ENCODE results near the gene LRSAM1. TPM values are rescaled to one million over a fixed set of nuclear protein-coding genes. Genes with fewer than 3 reads are reported as not detected.
A peak's percentile ranks its signal among the peaks of the same experiment; 100 is the strongest.
"Not testable (repeated sequence)": the region's sequence is repeated elsewhere in the genome, so short reads cannot be mapped to it uniquely, and the experiment has no call there.

The LRSAM1 gene
- total RNA-seq, 2 experiments from 2014 or later: 25.4 to 26.9 TPM

DNA sequence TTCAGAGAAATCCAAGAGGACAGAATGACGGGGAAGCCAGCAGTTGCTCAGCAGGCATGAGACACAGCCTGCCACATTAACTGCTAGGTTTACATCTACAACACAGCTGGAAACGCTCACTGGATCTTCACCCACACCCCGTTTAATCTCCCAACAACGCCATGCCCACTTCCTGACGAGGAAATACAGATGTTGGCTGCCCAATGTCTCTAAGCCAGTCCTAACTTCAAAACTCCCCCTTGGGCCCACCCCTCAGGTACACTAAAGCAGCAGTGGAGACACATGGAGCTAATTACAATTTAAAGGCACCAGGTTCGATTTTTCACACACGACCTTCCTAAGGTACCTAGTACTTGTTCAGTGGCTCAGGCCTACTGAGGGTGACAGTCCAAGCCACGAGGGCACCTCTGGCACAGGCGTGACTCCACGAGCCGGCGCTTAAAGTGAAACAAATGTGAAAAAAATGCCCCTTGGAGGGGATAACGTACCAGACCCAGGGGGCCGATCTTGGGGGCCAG is 1.0 kb upstream of the LRSAM1 start:
- peak overlapping the region; percentile 84 for H3K4me3 Mint-ChIP-seq
- H3K4me1 Mint-ChIP-seq: peaks cover 53% of the 10 kb centered on the region
- H3K36me3 Mint-ChIP-seq (ENCODE audit: low read depth): peaks cover 61% of the 10 kb centered on the region
- peak overlapping the region; percentile 97 for H3K27ac Mint-ChIP-seq
- no peak for DNase-seq
- H3K9me3 Mint-ChIP-seq: peaks cover 14% of the 10 kb centered on the region
- no peaks in the 10 kb centered on the region for H3K27me3 Mint-ChIP-seq
- POLR2A ChIA-PET: interaction anchor here (0.7 to 4.1 kb wide), 41 partner anchors 9 to 645 kb away, joined by 3 to 75 read pairs (median 5); partner anchors contain the start of genes CDK9, SLC2A8, TOR2A and ZBTB43
- CTCF ChIA-PET: interaction anchor here (0.9 to 2.1 kb wide), 9 partner anchors 11 to 284 kb away, joined by 3 to 9 read pairs (median 4); partner anchors contain the start of genes SLC2A8, TOR2A and ZNF79

DNA sequence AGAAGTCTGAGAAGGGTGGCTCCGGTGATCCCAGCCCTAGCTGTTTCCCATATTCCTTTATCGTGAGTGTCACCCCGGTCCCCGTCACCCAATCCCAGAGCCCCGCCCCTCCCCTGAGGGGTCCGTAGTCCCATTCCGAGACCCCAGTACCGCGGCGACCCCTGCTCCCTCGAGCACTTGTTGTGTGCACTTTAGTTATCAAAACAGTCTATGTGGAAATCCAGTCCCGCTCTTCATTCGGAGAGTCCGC is 223 bp downstream of the LRSAM1 start:
- DNase-seq: no peak
- H3K9me3 Mint-ChIP-seq: peaks cover 3% of the 10 kb centered on the region
- peak overlapping the region; percentile 97 for H3K27ac Mint-ChIP-seq
- H3K27me3 Mint-ChIP-seq: no peaks in the 10 kb centered on the region
- H3K4me3 Mint-ChIP-seq: peak overlapping the region; percentile 84
- peaks cover 54% of the 10 kb centered on the region for H3K36me3 Mint-ChIP-seq (ENCODE audit: low read depth)
- ChIA-PET POLR2A (interaction anchor here (0.5 to 4.1 kb wide), 34 partner anchors 9 to 646 kb away, joined by 3 to 75 read pairs (median 6); partner anchors contain the start of genes CDK9, SLC2A8, TOR2A and ZBTB43), CTCF (interaction anchor here (1.0 to 2.1 kb wide), 5 partner anchors 27 to 283 kb away, joined by 4 to 9 read pairs (median 5); partner anchors contain the start of genes SLC2A8, TOR2A and ZNF79)
- H3K4me1 Mint-ChIP-seq: peaks cover 51% of the 10 kb centered on the region

DNA sequence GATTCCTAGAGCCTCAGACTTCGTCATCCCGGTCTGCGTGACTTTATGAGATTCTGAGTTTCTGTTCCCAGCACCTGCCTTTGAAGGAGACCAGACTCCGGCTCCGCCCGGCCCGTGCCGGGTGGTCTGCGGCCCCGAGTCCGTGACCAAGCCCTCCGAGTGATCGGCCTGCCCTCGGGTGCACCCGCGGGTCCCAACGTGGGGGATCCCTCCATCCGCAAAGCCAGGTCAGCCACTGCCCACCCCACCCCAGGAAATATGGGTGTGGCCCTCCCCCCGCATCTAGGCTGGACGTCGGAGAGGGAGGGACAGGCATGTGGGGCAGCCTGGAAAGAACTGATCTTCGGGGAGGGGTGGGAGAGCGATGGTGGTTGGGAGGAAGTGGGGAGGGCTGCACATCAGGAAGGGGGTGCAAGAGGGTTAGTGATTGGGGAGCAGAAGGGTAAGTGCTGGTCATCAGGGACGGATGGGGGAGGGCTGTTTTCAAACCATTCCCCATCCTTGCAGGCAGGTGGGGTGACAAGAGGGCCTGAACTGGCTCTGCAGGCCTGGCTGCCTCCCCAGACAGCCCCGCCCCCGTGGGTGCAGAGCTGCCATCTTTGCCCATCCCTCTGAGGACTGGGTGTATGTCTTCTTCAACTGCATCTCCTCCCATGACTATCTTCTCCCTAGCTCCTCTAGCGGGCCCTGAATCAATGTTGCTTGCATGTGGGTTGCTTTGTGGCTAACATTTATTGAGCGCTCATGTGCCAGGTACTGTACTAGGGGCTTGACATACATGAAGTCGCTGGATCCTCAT is 747 bp downstream of the LRSAM1 start:
- Mint-ChIP-seq H3K9me3 (no peaks in the 10 kb centered on the region), H3K4me3 (peak overlapping the region; percentile 84), H3K27ac (peak overlapping the region; percentile 97), H3K36me3 (ENCODE audit: low read depth) (peaks cover 51% of the 10 kb centered on the region), H3K27me3 (no peaks in the 10 kb centered on the region), H3K4me1 (peaks cover 48% of the 10 kb centered on the region)
- POLR2A ChIA-PET: interaction anchor here (0.5 to 4.1 kb wide), 34 partner anchors 9 to 647 kb away, joined by 3 to 75 read pairs (median 6); partner anchors contain the start of genes CDK9, SLC2A8, TOR2A and ZBTB43
- DNase-seq: peak; percentile 65
- CTCF ChIA-PET: interaction anchor here (1.0 to 2.1 kb wide), 3 partner anchors 55 to 283 kb away, joined by 4 to 9 read pairs (median 5); partner anchors contain the start of genes SLC2A8 and TOR2A

DNA sequence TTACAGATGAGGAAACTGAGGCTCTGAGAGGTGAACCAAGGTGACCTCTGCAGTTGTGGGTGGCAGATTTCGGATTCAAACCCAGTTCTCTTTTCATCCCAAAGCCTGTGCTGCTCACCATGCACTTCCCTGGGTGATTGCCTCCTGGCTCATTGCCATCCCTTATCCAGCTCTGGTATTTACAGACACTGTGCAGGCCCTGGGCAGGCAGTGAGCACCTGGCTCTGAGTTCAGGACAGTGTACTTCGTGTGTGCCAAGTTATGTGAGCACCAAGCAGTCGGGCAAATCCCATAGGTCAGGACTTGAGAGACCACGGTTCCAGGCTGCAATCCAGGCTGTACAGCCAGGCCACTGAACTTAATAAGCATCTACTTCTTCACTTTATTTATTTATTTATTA is 1.4 kb downstream of the LRSAM1 start:
- H3K27ac Mint-ChIP-seq: peak overlapping the region; percentile 97
- POLR2A ChIA-PET: interaction anchor here (0.9 to 4.1 kb wide), 6 partner anchors 28 to 282 kb away, joined by 3 to 75 read pairs (median 16); partner anchors contain the start of genes SLC2A8, TOR2A and ZNF79
- no peaks in the 10 kb centered on the region for H3K9me3 Mint-ChIP-seq
- peak overlapping the region; percentile 84 for H3K4me3 Mint-ChIP-seq
- H3K27me3 Mint-ChIP-seq: no peaks in the 10 kb centered on the region
- CTCF ChIA-PET: no interaction called here
- DNase-seq: no peak
- peaks cover 50% of the 10 kb centered on the region for H3K36me3 Mint-ChIP-seq (ENCODE audit: low read depth)
- peaks cover 44% of the 10 kb centered on the region for H3K4me1 Mint-ChIP-seq

DNA sequence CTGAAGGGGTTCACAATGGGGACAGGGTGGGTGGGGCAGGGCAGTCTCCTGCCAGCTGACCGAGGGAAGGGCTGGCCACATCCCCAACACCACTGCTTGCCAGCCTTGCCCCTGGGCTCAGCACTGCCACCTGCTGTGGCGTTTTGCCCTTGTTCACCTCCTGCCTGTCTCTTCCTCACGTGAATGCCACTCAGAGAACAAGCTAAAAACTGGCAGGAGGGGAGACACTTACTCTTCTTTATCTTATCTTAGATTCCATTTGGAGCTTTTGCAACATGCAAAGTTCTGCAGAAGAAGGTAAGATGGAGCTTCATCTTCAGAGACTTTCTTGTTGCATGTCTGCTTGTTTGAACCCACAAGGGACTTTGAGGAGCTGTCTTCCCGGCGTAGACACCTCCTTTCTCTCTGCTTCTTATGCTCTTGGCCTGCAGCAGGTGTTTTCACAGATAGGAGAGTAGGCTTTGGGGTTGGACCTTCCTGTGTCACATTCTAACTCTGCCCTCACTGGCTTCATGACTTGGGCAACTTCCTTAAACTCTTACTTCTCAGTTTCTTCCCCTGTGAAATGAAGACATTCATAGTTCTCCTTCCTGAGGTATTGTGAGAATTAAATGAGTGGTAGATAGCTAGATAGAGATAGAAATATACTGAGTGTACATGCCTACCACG is 4.1 kb downstream of the LRSAM1 start:
- no peaks in the 10 kb centered on the region for H3K27me3 Mint-ChIP-seq
- peaks cover 22% of the 10 kb centered on the region for H3K36me3 Mint-ChIP-seq (ENCODE audit: low read depth)
- H3K4me1 Mint-ChIP-seq: peaks cover 18% of the 10 kb centered on the region
- no peak overlapping the region for H3K4me3 Mint-ChIP-seq
- CTCF ChIA-PET: interaction anchor here (0.6 to 1.9 kb wide), 20 partner anchors 8 to 511 kb away, joined by 3 to 9 read pairs (median 4); partner anchors contain the start of genes SLC2A8, TOR2A and ZNF79
- H3K27ac Mint-ChIP-seq: no peak overlapping the region
- H3K9me3 Mint-ChIP-seq: no peaks in the 10 kb centered on the region
- POLR2A ChIA-PET: interaction anchor here (1.1 kb wide), 1 partner anchor 32 kb away, joined by 3 read pairs; the partner anchor contains the start of gene ZNF79
- DNase-seq: peak; percentile 51

DNA sequence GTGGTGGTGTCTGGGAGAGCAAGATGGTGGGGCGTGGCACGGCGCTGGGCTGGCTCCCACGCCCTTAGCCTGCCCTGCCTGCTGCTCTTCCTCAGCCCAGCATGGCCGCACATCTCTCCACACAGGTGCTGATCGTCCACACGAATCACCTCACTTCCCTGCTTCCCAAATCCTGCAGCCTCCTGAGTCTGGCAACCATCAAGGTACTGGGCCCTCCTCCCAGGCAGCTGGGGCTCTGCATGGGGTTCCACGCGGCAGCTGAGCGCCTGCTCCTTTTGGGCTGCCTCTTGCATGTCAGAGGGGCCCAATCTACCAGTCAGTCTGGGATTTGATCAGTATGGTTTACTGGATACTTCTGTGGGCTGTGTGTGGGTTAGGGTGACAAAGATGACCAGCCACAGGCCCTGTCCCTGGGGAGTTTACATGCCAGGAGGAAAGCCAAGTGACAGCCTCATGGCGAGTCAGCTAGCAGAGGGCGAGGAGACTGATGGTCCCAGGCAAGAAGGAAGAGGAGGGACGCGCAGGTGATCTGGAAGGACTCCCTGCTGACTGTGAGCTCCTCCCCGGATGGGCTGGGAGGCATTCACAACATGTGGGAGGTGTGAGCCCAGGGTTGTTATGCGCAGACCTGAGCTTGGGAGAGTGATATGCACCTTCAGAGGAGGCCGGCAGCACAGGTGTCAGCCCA is 6.0 kb downstream of the LRSAM1 start:
- peaks cover 25% of the 10 kb centered on the region for H3K36me3 Mint-ChIP-seq (ENCODE audit: low read depth)
- H3K27me3 Mint-ChIP-seq: no peaks in the 10 kb centered on the region
- no peaks in the 10 kb centered on the region for H3K9me3 Mint-ChIP-seq
- no peak overlapping the region for H3K4me3 Mint-ChIP-seq
- POLR2A ChIA-PET: no interaction called here
- DNase-seq: no peak
- peaks cover 12% of the 10 kb centered on the region for H3K4me1 Mint-ChIP-seq
- H3K27ac Mint-ChIP-seq: no peak overlapping the region
- CTCF ChIA-PET: interaction anchor here (0.6 kb wide), 1 partner anchor 146 kb away, joined by 3 read pairs; no protein-coding TSS in a partner anchor

DNA sequence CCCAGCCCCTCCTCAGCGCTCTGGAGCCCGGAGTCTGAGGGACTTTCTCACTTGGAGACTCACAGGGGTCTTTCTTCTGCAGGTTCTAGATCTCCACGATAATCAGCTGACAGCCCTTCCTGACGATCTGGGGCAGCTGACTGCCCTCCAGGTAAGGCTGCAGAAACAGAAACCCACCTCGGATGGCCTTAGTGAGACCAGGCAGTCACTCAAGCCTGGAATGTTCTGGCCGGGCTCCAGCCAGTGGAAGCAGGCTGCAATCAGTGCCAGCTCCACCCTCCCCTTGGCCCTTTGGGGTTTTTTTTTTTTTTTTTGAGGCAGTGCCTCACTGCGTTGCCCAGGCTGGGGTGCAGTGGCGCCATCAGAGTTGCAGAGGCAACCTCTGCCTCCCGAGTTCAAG is 7.6 kb downstream of the LRSAM1 start:
- no peaks in the 10 kb centered on the region for H3K27me3 Mint-ChIP-seq
- H3K9me3 Mint-ChIP-seq: no peaks in the 10 kb centered on the region
- H3K36me3 Mint-ChIP-seq (ENCODE audit: low read depth): peaks cover 28% of the 10 kb centered on the region
- ChIA-PET CTCF (interaction anchor here (0.7 kb wide), 1 partner anchor 207 kb away, joined by 3 read pairs; no protein-coding TSS in a partner anchor), POLR2A (interaction anchor here (4.8 kb wide), 1 partner anchor 8 kb away, joined by 23 read pairs; the partner anchor contains the start of genes LRSAM1 and RPL12)
- H3K4me3 Mint-ChIP-seq: no peak overlapping the region
- no peak for DNase-seq
- no peak overlapping the region for H3K27ac Mint-ChIP-seq
- peaks cover 2% of the 10 kb centered on the region for H3K4me1 Mint-ChIP-seq

DNA sequence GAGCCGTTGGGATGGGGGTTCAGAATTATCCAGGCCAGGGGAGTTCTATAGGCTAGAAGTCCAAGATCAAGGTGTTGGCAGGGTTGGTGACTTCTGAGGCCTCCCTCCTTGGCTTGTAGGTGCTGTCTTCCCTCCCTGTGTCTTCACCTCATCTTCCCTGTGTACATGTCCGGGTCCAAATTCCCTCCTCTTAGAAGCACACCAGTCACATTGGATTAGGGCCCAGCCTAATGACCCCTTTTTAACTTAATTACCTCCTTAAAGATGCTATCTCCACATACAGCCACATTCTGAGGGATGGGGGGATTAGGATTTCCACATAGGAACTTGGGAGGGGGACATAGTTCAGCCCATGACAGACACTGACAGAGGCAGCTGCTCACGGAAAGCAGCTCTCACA is 12.1 kb downstream of the LRSAM1 start:
- Mint-ChIP-seq H3K36me3 (ENCODE audit: low read depth) (peaks cover 31% of the 10 kb centered on the region), H3K9me3 (no peaks in the 10 kb centered on the region), H3K4me1 (no peaks in the 10 kb centered on the region), H3K27ac (no peak overlapping the region), H3K4me3 (no peak overlapping the region), H3K27me3 (no peaks in the 10 kb centered on the region)
- DNase-seq: no peak
- CTCF ChIA-PET: interaction anchor here (1.2 kb wide), 1 partner anchor 8 kb away, joined by 3 read pairs; no protein-coding TSS in a partner anchor
- POLR2A ChIA-PET: no interaction called here

DNA sequence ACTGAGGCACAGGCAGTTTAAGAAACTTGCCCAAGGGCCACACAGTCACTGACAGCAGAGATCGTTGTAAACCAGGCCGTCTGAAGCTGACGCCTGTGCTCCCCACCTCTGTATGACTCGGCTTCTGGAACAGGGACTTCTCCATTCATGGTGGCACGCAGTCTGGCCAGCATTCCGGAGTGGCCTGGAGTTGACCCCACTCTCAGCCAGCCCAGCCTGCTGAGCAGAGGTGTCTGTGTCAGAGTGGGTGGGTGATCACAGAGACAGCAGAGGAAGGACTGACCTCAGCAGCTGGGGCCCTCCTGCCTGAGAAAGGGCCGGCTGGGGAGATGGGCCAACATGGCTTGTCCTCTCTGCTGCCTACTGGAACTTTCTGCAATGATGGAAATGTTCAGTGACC is 12.6 kb downstream of the LRSAM1 start:
- H3K9me3 Mint-ChIP-seq: no peaks in the 10 kb centered on the region
- H3K27me3 Mint-ChIP-seq: no peaks in the 10 kb centered on the region
- no peaks in the 10 kb centered on the region for H3K4me1 Mint-ChIP-seq
- peaks cover 31% of the 10 kb centered on the region for H3K36me3 Mint-ChIP-seq (ENCODE audit: low read depth)
- no peak overlapping the region for H3K4me3 Mint-ChIP-seq
- DNase-seq: no peak
- H3K27ac Mint-ChIP-seq: no peak overlapping the region
- ChIA-PET POLR2A (no interaction called here), CTCF (interaction anchor here (1.2 kb wide), 1 partner anchor 9 kb away, joined by 3 read pairs; no protein-coding TSS in a partner anchor)

DNA sequence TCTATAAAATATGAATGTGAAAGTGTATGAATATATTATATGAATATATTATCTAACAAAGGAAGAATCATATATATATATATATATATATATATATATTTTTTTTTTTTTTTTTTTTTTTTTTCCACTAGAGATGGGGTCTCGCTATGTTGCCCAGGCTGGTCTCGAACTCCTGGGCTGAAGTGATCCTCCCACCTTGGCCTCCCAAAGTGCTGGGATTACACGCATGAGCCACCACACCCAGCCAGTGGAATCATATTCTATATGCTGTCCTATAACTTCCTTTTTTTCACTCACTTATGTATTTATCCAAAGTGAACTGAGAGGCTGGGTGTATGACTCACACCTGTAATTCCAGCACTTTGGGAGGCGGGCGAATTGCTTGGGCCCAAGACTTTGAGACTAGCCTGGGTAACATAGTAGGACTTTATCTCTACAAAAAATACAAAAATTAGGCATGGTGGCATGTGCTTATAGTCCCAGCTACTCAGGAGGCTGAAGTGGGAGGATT is 15.2 kb downstream of the LRSAM1 start:
- H3K4me1 Mint-ChIP-seq, POLR2A ChIA-PET, H3K27ac Mint-ChIP-seq, H3K9me3 Mint-ChIP-seq, DNase-seq, CTCF ChIA-PET, H3K27me3 Mint-ChIP-seq, H3K4me3 Mint-ChIP-seq: not testable (repeated sequence)
- H3K36me3 Mint-ChIP-seq (ENCODE audit: low read depth): peaks cover 35% of the 10 kb centered on the region

DNA sequence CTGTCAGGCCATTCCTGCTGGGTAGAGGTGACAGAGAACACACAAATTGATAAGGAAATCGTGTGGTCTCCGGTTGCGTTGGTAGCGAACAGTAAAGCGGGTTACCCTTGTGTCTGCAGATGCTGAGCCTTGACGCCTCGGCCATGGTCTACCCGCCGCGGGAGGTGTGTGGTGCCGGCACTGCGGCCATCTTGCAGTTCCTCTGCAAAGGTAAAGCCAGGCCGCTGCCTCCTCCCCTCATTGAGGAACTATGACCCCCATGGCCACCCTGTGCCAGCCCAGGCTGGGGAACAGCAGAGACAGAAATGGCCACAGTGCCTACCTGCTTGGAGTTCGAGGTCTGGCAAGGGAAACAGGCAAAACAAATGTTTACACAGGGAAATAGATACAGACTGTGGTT is 16.3 kb downstream of the LRSAM1 start:
- no peaks in the 10 kb centered on the region for H3K27me3 Mint-ChIP-seq

DNA sequence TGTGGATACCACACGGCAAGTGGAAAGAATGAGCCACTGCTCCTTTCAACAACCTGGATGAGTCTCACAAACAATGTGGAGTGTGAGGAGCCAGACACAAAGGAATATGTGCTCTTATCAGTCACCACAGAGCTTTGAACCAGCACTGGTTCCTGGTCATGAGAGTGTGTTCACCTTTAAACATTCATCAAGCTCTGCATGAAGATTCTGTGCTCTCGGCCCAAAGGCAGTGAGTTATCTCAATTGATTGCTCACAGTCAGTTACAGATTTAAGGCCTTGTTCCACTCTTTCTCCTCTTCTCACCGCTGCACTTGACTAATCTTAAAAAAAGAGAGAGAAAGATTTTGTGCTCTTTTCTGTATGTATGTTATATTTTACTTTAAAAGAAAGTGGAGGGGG is 19.4 kb downstream of the LRSAM1 start:
- DNase-seq: no peak
- Mint-ChIP-seq H3K4me1 (no peaks in the 10 kb centered on the region), H3K27ac (no peak overlapping the region), H3K4me3 (no peak overlapping the region), H3K9me3 (no peaks in the 10 kb centered on the region), H3K36me3 (ENCODE audit: low read depth) (peaks cover 20% of the 10 kb centered on the region), H3K27me3 (no peaks in the 10 kb centered on the region)
- ChIA-PET CTCF (no interaction called here), POLR2A (interaction anchor here (1.7 kb wide), 1 partner anchor 20 kb away, joined by 11 read pairs; the partner anchor contains the start of genes LRSAM1 and RPL12)

More for the DNA sequence above, 16.3 kb downstream of the LRSAM1 start:
- Mint-ChIP-seq H3K9me3 (no peaks in the 10 kb centered on the region), H3K4me1 (no peaks in the 10 kb centered on the region), H3K36me3 (ENCODE audit: low read depth) (peaks cover 23% of the 10 kb centered on the region), H3K4me3 (no peak overlapping the region), H3K27ac (no peak overlapping the region)
- POLR2A ChIA-PET: no interaction called here
- CTCF ChIA-PET: interaction anchor here (1.3 kb wide), 1 partner anchor 253 kb away, joined by 3 read pairs; no protein-coding TSS in a partner anchor
- no peak for DNase-seq

Data from activated CD4-positive, alpha-beta memory T cell treated with anti-CD3 and anti-CD28 coated beads, Interleukin-2, amount 10 ng/mL, durations not matched to agents 7 days and 5 days (primary cell).